NCI-H446 (cell line): ENCODE data around the gene SIRPB2.
A peak's percentile ranks its signal among the peaks of the same experiment; 100 is the strongest.

ENCODE experiments used
- DNase-seq, 2 experiments: peaks; one replicate each; lab custom pipeline; 2025; lab: John Stamatoyannopoulos, UW

SIRPB2 gene

GRCh38 chr20:1491281-1491840 is at the start of gene SIRPB2:
Gene SIRPB2, minus strand, starts transcription at chr20:1491420. Its CDS starts 61 bp downstream, at chr20:1491359.
- no peak for DNase-seq

- DNase-seq: no peak
These were observed 48.7 kb upstream of the SIRPB2 start for GRCh38 chr20:1539816-1540419.

DNA sequence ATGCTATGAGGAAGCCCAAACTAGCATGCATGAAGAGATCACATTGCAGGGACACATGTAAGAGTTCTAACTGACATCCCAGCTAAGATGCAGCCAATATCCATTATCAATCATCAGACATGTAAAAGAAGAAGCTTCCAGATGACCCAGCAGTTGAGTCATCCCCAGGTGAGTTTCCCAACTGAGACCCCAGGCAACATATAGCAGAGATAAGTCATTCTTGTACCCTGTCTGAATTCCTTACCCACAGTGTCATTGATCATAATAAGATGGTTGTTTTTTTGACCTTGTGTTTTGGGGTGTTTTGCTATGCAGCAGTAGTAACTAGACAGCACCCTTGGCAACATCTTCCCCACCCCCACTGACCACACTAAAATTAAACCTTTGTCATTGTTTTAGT is 47.4 kb upstream of the SIRPB2 start:
- no peak for DNase-seq

GRCh38 chr20:1537731-1538058 is 46.5 kb upstream of the SIRPB2 start:
- DNase-seq: no peak

- DNase-seq: no peak
These were observed 45.9 kb upstream of the SIRPB2 start for GRCh38 chr20:1536893-1537730.

DNA sequence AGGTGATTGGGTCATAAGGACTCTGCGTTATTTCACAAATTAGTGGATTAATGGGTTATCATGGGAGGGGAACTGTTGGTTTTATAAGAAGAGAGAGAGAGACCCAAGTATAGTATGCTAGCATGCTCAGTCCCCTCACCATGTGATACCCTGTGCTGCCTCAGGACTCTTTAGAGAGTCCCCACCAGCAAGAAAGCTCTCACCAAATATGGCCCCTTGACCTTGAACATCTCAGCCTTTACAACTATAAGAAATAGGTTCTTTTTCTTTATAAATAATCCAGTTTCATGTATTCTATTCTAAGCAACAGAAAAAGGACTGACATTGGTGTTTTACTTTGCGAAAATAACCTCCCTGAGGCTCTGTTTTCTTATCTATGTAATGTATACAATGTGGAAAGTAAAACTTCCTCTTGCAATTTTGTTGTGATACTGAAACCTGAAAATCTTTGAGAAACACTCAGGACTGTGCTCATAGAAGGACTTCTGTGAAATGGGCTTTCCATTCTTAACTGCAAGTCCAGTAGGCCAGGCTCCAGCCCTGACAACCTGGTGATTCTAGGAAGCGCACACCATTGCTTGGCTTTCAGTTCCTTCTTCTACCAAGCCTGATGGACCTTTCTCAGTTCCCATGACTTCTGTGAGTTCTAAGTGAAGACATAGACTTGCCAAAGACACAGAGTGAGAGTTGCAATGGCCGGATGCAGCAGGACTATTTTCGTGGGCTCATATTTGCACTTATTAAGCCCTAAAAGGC is 44.4 kb upstream of the SIRPB2 start:
- no peak for DNase-seq

DNA sequence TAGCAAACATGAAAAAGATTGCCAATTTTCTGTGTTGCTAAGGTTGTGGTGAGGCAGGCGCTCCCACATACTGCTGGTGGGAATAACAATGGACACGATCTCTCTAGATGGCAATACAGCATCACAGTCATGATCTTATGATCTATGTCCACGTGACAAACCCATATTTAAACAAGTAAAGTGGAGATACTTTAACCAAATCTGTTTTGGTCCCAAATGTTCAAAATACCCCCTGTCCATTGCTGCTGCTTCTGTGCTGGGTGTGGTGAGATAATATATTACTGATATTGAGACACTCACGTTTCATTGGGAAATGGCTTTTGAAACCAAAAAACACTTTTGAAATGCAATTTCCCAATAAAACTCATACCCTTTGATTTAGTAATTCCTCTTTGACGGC is 43.3 kb upstream of the SIRPB2 start:
- no peak for DNase-seq

DNA sequence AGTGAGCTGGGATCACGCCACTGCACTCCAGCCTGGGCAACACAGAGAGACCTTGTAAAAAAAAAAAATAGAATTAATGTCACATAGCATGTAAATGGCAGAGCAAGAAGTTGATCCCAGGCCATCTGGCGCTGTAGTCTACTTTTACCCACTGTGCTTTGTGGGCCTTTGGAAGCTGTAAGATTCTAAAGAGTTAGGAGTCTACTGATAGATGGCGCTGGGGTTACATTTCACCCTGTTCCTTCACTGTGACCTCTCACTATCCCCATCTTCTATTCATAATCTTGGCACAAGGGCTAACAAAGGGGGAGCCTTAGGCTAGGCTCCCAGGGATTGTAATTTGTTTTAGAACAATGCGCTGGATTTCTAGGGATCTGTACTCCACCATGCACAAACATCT is 41.8 kb upstream of the SIRPB2 start:
- DNase-seq: no peak

- no peak for DNase-seq
These were observed 37.6 kb upstream of the SIRPB2 start for GRCh38 chr20:1528811-1529210.

DNA sequence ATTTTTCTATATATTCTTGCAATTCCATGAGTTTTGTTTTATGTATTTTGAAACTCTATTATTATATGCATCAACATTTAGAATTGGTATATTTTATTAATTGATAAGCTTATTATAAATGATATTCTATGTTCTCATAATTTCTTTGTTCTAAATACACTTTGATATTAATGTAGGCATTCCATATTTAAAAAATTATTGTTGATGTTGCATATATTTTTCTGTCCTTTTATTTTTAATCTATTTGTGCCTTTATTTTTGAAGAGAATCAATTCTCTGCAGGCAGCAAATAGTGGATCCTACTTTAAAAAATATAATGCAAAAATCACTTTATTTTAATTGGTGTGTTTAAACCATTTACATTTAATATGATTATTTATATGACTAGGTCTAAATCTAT is 36.7 kb upstream of the SIRPB2 start:
- no peak for DNase-seq

GRCh38 chr20:1526896-1527295 is 35.7 kb upstream of the SIRPB2 start:
- DNase-seq: no peak

GRCh38 chr20:1526310-1526709 is 35.1 kb upstream of the SIRPB2 start:
- no peak for DNase-seq

DNA sequence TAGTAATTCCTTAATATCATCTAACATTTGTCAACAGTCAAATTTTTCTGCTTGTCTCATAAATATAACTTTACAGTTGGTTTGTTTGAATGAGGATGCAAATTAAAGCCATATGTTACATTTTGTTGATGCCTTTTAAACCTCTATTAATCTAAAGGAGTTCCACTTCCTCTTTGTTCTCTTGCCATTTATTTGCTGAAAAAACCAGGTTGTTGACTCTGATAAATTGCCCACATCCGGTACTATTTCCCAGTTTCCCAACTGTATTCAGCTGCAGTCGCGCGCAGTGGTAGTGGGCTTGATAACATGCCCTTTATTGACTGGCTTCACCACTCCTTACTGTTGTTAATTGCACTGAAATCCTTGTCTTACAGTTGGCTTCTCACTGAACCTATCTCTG is 32.8 kb upstream of the SIRPB2 start:
- DNase-seq: no peak

DNA sequence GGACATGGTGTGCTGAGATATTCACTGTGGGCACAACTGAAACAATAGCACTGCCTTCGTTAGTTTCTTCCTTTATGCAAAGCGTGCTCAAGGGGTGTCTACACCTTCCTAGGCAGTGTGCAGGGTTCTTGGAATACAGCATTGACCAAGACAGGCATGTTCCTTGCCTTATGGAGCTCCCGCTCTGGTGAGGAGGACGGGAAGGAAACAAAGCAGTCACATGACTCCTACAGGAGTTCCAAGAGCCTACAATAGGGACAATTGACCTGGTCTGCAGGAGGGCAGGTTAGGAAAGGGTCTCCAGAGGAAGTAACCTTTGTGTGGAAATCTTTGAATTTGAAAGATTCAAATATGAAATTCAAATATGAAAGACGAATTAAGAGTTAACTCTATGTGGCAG is 25.8 kb upstream of the SIRPB2 start:
- no peak for DNase-seq

GRCh38 chr20:1513801-1514200 is 22.6 kb upstream of the SIRPB2 start:
- DNase-seq: no peak

DNA sequence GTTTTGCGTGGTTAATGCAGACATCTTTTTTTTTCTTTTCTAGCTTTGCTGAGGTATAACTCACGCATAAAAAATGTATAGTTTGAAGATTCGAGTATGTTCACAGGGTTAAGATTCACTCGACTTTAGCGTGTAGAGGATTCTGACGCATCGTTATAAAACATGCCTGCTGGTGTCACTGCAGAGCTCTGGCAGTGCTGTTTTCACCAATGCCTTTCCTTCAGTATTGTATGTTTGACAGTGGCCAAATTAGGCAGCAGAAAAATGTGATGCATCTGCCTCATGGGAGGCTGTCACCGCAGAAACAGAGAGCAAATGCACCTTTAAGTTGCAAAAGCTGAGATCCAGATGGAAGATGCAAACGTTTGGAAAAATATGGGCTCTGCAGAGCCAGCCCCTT is 18.0 kb upstream of the SIRPB2 start:
- DNase-seq: peak in 1 of 2 experiments; percentile 7

DNA sequence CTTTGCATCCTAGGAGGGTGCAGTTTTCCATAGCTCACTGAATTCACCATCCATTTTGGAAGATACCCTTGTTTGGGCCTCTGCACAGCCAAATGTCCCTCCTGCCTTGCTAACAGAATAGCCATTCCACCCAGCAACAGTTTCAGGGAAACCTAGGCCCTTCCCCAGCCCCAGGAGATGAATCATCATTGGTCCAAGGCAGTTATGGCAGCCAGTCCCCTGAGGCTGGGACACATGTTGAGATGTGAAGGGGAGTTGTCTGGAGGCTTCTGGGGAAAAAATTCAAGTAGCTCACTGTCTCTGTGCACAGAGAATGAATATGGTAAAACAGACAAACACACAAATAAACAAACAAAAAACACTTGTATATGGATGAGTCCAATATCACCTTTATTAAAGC is 17.4 kb upstream of the SIRPB2 start:
- DNase-seq: no peak

DNA sequence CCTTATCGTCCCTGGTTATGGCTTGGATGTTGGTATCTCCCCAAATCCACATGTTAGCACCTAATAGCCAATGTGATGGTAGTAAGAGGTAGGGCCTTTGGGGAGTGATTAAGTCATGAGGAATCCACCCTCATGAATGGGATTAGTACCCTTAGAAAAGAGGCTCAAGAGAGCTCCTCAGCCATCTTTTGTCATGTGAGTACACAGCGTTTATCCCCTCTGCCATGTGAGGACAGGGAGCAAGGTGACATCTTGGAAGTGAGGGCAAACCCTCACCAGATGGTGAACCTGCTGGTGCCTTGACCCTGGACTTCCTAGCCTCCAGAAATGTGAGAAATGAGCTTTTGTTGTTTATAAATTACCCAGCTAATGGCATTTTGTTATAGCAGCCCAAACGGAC is 16.1 kb upstream of the SIRPB2 start:
- no peak for DNase-seq

- no peak for DNase-seq
These were observed 14.7 kb upstream of the SIRPB2 start for GRCh38 chr20:1505871-1506270.

DNA sequence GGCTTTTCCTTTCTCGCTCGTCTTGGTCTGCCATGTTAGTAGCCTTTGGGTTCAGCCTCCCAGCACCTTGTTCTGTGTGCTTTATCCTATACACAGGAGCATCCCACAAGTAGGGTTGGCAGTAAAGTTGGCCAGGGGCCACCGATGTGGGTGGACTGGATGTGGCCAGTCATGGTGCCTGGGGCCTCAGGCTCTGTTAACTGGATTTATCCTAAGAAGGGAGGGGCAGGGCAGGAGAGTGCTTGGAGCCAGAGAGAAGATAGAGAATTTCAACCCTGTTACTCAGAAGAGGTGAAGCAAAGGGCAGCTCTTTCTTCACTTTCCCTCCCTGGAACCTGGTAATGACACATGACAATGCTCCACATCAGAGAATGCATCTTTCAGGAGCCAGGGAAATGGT is 14.1 kb upstream of the SIRPB2 start:
- no peak for DNase-seq

GRCh38 chr20:1503564-1504227 is 12.5 kb upstream of the SIRPB2 start:
- peak; percentile 50 to 76 for DNase-seq

GRCh38 chr20:1500496-1500895 is 9.3 kb upstream of the SIRPB2 start:
- DNase-seq: no peak
